HG03135 (cell line): Measurements from ENCODE around the gene TMEM87B.
"Not testable (repeated sequence)": the region's sequence is repeated elsewhere in the genome, so short reads cannot be mapped to it uniquely, and the experiment has no call there.

Source experiments
- ATAC-seq: cut with Tn5 transposase; IDR thresholded peaks from one replicate; pipeline ENCODE4 v1.9.1; 2021; ENCODE audit warnings: mild to moderate bottlenecking, moderate library complexity; ENCODE audit not compliant: unreplicated experiment

The TMEM87B gene

DNA sequence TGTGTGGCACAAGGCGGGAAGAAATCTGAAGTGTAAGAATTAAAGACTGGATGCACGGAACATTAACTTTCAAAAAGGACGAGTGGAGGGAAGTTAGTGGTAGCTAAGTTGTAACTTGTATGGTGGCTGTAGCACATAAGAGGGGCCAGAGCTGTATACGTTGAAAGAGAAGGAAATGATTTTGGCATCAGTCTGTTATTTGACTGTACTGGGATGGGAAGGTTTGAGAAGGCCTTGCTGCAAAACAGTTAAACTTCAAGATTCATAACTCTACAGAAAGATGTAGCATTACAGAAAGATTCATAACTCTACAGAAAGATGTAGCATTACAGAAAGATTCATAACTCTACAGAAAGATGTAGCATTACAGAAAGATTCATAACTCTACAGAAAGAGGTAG lies 58.3 kb downstream of the TMEM87B start:
- not testable (repeated sequence) for ATAC-seq

DNA sequence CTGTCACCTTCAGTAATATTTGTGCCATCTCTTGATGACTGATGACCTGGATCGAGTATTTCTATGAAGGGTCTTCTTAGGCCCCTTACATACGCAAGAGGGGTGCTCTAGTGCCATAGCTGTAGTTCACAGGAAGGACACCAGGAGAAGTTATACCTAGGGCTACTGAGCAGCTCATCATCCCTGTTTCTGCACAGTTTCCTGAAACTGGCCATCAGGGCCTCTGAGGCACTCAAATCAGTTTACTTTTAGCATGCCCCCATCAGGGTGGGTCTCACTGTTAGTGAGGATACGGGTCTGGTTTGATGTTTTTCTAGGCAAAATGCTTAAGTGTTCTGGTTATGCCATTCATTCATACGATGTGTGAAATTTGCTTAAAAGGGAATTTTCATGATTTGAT lies 63.1 kb downstream of the TMEM87B start:
- no peak for ATAC-seq

DNA sequence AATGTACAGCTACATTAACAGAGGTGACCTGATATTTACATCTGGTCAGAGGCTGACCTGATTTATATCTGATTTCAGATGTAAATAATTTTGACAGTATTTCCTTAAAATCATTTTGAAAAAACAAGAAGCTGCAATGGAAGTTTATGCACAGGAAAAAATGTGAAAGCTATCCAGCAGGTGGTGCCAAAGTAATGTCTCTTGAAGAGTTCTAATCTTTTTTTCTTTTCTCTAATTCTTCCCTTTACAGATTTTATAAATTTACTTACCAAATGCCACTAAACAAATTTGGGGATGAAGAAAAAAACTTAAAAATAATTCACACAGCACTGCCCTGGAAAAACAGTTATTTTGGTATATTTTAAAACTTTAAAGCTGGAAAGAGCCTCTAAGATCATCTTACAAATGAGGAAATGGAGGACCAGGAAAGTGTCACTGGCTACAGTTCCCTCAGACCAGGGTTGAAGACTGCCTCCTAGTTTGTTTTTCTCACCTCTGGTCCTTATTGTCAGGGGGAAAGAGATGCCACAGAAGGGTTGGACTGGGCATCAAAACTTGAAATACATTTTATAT lies 66.7 kb downstream of the TMEM87B start:
- ATAC-seq, result no peak

DNA sequence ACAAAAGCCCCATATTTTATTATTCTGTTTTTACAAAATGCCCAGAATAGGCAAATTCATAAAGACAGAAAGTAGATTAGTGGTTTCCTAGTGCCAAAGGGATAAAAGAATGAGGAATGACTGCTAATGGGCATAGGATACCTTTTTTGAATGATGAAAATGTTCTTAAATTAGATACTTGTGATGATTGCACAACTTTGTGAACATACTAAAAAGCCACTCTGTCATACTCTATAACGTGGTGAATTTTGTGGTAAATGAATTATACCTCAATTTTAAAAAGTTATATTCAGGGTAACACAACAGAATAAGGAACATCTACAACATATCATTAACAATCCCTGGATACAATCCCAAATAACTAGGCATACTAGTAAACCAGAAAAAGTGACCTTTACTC lies 74.0 kb downstream of the TMEM87B start:
- no peak for ATAC-seq

DNA sequence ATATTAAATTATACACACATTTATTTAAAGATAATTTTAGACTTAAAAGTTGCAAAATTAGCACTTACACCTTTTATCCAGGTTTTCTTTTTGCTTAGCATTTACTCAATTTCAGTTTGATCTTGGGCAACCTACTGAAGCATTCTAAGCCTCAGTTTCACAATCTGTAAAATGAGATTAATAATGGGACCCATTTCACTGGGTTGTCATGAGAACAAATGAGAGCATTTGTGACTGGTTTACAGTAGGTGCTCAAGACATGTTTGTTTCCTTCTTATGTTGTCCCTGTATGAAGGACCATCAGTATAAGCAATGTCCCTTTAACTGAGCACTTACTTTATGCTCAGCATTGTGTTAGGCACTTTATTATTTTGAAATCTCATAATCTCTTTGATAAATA lies 78.3 kb downstream of the TMEM87B start:
- ATAC-seq, result no peak

DNA sequence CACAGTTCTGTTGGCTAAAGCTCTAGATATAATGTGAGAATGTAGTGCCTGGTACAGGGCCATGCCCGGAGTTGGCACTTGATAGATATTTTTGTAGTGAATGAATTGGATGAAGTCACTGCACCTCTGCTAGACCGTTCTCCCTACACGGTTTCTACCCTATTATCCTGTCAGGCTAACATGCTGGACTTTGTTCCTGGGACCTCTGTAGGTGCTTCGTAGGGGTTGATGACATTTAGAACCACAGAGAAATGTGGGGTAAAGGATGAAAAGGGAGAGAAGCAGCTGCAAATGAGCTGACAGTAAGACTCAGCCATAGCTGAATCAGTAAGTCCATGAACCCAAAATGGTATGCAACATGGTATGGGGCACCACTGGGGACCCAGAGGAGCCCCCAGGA lies 79.1 kb downstream of the TMEM87B start:
- no peak for ATAC-seq

DNA sequence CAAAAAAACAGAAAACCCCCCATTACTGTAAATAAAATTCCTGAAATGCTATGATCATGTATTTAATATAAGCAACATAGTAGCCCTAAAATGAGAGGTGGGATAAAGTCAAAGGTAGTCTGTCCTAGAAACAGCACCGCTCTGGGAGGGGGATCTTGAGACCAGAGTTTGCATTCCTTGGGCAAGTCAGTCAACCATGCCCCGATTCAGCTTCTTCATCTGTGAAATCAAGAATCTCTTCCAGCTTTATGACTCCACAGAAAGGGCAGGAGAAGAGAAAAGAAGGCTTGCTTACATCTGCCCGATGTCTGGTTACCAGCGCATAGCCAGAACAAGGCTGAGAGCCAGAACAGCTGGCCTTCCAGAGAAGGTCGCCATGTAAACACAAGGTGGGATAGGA lies 81.0 kb downstream of the TMEM87B start:
- no peak for ATAC-seq

DNA sequence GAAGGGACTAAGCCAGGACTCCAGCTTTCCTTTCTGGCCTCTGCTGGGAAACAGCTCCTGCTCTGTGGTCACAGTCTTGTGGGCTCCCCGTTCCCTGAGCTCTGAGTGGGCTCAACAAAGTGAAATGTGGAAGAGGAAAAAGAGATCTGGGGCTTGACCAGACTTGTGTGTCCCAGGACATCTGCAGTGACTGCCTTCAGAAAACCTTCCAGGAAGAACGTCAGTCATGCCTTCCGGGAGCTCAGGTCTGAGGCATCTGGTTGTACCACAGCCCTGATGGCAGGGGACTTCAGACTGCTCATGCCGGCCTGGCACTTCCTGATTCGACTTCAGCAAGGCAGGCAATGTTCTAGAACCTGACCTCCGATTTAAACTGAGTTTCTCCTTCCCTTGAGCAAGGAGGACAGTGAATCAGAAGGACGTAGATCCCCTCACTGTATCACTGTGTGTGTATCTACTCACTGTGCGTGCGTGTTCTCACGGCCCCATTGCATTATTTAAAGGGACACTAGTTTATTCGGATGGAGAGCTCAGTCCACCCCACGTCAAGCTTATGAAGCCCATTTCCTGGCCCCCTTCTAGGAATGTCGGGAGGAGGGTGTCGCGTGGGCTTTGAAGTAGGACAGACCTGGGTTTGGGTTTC lies 82.6 kb downstream of the TMEM87B start:
- ATAC-seq, result no peak

DNA sequence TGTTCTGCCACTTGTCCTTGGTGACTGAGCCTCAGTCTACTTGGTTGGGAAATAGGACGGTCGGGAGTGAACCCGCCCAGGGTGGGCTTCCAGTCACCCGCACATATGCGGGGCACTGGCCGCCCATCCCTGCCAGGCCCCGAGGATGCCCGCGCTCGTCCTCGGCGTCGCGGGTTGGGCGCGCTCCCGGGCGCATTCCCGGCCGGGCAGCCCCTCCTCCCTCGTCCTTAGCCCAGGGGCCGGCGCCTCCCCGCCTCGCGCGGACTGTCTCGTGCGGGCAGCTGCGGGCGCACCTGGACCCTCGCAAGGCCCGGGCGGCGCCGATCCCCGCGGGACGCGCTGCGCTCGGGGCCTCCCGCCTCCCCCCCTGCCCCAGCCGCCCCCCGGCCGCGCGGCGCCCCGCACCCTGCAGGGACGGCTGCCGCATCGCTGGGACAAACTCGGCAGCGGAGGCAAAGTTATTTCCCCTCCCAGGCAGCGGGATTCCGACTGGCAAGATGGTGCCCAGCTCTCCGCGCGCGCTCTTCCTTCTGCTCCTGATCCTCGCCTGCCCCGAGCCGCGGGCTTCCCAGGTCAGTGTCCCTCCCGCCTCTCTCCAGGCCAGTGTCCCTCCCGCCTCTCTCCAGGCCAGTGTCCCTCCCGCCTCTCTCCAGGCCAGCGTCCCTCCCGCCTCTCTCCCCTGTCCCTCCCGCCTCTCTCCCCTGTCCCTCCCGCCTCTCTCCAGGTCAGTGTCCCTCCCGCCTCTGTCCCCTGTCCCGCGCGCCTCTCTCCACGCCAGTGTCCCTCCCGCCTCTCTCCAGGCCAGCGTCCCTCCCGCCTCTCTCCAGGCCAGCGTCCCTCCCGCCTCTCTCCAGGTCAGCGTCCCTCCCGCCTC lies 83.3 kb downstream of the TMEM87B start, which contains the start of gene FBLN7:
FBLN7 (plus strand) TSS at position 227 of the 874 bp plus-strand sequence; CDS start at position 498, 271 bp downstream.
- no peak for ATAC-seq

DNA sequence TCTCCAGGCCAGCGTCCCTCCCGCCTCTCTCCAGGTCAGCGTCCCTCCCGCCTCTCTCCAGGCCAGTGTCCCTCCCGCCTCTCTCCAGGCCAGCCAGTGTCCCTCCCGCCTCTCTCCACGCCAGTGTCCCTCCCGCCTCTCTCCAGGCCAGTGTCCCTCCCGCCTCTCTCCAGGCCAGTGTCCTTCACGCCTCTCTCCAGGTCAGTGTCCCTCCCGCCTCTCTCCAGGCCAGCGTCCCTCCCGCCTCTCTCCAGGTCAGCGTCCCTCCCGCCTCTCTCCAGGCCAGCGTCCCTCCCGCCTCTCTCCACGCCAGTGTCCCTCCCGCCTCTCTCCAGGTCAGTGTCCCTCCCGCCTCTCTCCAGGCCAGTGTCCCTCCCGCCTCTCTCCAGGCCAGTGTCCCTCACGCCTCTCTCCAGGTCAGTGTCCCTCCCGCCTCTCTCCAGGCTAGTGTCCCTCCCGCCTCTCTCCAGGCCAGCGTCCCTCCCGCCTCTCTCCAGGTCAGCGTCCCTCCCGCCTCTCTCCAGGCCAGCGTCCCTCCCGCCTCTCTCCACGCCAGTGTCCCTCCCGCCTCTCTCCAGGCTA lies 84.1 kb downstream of the TMEM87B start:
- ATAC-seq, result not testable (repeated sequence)

DNA sequence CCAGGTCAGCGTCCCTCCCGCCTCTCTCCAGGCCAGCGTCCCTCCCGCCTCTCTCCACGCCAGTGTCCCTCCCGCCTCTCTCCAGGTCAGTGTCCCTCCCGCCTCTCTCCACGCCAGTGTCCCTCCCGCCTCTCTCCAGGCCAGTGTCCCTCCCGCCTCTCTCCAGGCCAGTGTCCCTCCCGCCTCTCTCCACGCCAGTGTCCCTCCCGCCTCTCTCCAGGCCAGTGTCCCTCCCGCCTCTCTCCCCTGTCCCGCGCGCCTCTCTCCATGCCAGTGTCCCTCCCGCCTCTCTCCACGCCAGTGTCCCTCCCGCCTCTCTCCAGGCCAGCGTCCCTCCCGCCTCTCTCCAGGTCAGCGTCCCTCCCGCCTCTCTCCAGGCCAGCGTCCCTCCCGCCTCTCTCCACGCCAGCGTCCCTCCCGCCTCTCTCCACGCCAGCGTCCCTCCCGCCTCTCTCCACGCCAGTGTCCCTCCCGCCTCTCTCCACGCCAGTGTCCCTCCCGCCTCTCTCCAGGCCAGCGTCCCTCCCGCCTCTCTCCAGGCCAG lies 84.7 kb downstream of the TMEM87B start:
- ATAC-seq, result not testable (repeated sequence)

DNA sequence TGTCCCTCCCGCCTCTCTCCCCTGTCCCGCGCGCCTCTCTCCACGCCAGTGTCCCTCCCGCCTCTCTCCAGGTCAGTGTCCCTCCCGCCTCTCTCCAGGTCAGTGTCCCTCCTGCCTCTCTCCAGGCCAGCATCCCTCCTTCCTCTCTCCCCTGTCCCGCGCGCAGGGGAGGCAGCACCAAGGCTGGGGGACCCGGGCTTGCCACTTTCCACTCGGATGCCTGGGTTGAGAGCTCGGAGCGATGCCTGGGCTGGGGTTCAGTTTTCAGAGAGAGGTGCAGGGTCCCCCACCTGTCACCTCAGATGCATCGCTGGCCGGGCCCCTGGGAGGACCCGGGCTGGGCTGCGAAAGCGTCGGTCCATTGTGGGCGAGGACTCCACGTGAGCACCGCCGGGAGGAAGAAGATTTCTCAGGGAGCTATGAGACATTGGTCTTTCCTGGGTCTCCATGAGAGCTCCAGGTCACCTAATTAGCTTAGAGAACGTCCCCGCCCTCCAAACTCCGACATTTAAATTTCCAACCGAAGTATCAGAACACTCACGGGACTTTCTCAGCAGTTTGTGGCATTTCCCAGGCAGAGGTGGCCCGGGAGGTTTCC lies 85.2 kb downstream of the TMEM87B start:
- ATAC-seq, result no peak

DNA sequence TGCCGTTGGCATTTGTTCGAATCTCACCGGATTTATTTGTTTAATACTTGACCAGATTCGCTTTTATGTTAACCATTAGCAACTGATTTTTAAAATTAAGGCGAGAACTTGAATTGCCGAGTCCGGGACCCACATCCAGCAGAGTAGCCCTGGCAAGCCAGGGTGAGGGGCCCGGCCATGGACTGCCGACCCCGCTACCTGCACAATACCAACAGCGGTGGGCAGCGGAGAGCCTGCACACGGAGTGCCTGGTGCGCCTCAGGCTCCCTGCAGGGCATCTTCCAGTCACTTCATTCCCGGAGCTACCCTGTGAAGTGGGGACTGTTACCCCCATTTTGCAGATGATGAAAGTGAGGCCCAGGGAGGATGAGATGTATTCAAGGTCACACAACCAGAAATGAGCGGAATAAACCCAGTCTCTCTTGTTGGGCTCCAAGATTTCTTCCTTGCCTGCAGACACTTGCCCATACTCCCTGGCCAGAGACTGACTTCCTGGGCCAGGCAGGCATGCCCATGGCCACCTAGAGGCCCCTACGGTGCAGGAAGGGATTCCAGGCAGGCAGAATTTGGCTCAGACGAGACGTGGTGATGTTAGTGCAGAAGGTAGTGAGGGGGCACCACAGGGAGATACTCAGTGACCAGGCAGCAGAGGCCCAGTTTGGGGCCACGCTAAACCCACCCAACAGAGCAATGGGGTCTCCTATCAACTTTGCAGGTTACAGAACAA lies 86.0 kb downstream of the TMEM87B start:
- ATAC-seq, result no peak

DNA sequence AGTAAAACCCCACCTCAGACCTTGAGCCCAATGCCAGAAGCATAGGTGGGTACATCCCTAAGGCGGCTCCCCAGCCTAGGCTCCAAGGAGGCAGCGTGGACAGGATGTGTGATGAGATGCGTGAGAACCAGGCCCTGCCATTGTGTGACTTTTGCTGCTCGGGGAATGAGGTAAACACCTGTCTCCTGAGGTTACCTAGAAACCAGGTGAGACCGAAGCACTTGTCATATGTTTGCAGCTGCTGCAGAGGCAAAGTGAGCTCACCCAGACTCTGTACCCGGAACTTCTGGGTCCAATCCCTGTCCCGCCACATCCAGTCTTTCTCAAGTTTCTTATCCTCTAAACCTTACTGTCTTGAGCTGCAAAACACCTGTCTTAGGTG lies 86.5 kb downstream of the TMEM87B start:
- no peak for ATAC-seq

DNA sequence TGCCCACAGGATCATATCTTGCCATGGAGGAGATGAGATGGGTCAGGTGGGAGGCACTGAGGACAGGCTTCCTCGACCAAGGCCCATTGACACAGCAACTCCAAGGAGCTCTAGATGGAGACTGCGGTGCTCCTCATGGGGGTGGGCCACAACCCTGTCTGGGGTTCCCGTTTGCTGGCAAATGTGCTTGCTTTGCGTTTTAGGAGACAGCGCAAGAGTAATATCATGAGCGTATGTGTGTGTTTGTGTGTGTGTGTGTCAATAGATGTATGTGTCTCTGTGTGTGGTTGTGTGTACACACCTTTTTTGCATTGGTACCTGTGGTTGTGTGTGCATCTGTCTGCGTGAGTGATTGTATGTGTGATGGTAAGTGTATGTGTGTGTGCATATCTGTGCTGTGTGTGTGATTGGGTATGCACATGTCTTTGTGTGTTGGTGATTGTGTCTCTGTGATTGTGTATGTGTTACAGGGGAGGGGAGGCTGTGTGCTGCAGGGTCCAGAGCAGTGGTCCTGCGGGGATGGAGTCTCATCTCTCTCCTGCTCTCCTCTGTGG lies 87.5 kb downstream of the TMEM87B start:
- ATAC-seq, result no peak

DNA sequence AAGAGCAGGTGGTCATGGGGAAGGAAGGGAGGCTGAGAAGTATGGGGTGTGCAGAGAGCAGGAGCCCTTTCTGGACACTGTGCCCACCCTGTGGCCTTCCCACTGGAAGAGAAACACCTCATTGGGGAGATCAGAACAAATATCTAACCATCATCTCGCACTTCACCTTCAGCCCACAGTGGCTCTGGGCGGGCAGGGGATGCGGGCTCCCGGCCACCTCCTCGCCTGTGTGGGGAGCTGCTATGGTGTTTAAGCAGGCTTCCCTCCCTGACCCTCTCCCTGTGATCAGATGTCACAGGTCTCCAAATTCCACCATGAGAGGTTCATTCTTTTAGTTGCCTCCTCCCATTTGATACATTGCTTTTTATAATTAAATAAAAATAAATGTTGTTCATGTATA lies 88.1 kb downstream of the TMEM87B start:
- no peak for ATAC-seq

DNA sequence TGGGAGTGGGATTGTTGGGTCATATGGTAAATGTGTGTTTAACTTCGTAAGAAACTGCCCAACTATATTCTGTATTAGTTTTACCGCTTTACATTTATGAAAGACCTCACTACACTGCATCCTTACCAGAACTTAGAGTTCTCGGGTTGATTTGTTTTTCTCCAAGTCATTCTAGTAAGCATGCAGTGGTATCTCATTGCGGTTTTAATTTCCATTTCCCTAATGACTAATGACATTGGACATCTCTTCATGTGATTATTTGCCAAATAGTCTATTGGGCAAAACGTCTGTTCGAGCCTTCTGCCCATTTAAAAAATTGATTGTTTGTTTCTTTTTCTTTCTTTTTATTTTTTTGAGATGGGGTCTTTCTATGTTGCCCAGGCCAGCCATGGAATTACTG lies 89.9 kb downstream of the TMEM87B start:
- ATAC-seq, result no peak

DNA sequence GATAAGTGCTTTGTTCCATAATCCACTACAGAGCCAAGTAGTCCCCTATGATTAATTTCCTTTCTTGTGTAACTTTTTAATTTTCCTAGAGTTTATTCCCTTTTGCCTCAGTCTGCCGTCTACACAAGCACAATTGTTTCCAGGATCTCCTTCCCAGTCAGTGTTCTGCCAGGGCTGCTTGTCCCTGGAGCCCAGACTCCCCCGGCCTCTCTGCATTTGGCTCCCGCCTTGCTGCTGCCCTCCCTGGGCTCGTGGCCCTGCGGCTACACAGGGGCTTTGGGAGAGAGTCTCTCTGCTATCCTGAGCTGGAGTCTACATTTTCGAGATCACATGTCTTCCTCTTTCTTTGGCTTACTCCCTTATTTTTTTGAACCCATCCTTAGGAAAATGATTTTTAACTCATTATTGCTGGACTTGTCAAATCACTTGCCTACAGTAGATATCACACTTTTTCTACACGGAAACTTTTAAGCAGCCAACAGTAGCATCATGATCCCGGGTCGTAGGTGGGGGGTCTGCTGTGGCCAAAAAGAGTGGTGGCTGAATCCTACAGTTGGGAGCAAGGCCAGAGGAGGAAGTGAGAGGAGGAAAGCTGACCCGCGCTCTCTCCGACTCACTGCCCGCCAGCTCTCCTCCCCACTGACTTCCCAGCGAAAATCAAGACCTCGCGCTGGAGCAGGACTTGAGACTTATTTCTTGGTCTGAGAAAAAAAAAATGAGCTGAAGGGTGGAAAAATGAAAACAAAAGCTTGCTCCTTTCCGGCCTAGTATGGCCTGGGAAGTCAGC lies 92.5 kb downstream of the TMEM87B start:
- no peak for ATAC-seq

DNA sequence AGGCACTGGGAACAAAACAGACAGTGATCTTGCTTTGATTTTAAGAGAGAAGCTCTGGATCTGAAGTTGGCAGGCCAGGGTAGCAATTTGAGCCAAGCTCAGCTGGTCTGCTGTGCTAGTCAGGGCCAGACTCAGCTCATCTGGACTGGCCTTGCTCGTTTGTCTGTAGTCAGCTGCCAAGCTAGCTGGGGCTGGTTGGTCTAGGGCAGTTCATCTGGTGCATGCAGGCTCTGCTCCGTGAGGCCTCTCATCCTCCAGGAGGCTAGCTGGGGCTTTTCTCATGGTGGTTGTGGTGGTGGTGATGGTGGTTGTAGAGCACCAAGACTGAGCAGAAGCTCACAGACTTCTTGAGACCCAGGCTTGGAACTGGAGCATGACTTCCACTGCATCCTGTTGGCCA lies 93.4 kb downstream of the TMEM87B start:
- no peak for ATAC-seq
